ENCODE measurements around the gene VPS52. TPM values are rescaled to one million over a fixed set of nuclear protein-coding genes. Genes with fewer than 3 reads are reported as not detected.

VPS52 gene
- total RNA-seq, 1 donor from 2014 or later = 32.1 TPM

GRCh38 chr6:33211666-33212422, 59.8 kb downstream of the VPS52 start:
- no peak for DNase-seq (ENCODE audit: low read depth, low spot score)

- DNase-seq (ENCODE audit: low read depth, low spot score) = no peak
Measured at GRCh38 chr6:33211136-33211535, 60.5 kb downstream of the VPS52 start.

DNA sequence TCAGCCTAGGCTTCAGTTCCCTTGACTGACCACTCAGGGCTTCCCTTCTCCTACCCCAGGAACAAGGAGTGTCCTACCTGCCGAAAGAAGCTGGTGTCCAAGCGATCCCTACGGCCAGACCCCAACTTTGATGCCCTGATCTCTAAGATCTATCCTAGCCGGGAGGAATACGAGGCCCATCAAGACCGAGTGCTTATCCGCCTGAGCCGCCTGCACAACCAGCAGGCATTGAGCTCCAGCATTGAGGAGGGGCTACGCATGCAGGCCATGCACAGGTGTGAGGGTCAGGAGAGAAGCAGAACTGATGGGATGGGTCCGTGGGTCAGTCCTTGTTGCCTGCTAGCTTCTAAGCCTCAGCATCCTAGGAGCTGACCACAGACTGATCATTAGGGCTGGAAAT, 61.8 kb downstream of the VPS52 start:
- no peak for DNase-seq (ENCODE audit: low read depth, low spot score)

DNA sequence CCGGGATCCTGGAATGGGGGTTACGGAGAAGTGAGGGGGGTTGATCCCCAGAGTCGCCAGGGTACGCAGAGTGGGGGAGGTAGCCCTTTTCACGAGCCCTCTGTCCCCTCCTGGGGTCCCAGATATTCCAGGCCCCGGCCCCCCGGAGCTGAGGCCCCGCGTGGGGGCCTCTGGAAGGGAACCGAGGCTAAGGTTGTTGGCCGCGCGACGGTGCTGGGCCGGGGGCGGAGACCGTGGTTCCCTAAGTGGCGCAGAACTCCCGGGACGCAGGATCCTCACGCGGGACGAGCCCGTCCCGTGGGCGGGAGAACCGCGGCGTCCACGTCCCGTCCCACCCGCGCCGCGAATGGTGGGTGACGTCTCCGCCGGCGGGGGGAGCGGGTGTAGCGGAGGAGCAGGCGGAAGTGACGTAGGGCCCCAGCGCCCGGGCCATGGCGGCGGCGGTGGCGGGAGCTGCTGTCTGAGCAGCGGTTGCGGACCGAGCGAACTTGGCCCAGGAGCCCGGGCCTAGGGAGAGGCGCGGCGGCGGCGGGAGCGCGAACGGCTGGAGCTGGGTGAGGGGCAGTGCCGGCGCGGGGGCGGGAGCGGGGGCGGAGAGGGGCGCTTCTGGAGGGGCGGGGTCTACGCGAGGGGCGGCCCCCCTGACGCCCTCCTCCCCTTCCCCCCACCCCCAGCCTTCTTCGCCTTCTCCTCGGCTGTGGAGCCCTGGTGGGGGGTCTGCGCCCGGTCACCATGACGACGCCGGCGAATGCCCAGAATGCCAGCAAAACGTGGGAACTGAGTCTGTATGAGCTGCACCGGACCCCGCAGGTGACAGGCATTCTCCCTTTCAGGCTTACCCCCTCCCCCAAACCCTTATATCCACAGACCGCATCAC, 63.3 kb downstream of the VPS52 start, which contains the start of gene RING1:
TSS of gene RING1 (plus strand) at position 410 of the 877 bp plus-strand sequence. CDS start at position 733, 323 bp downstream.
- no peak for DNase-seq (ENCODE audit: low read depth, low spot score)

GRCh38 chr6:33207552-33208090, 64.1 kb downstream of the VPS52 start:
- DNase-seq (ENCODE audit: low read depth, low spot score) = no peak

DNA sequence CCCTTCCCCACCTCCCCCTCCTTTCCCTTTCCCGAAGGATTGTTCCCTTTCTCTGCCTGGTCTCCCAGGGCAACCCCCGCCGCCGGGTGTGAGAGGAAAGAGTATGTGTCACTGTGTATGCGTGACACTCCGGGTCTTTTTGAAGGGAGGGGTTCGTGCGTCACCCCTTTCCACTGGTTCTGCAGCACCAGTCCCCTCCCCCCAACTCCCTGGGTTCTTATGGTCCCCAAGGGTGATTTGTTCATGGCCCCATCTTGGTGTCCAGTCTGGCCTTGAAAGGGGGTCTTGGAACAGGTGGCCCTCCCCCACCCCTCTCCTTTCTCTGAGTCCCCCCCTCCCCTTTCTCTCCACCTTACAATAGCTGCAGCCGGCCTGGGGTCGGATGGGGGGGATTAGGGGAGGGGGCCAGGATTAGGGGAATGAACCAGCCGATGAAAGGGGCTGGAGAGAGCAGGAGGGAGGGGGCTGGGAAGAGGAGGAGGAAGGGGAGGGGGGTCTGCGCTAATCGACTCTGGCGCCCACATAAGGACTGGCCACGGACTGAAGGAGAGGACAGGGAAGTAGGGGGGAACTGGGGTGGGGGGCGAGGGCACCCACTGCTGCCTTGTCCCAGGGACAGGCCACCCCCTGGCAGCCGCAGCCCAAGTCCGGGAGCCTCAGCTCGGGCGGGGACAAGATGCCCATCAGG, 64.7 kb downstream of the VPS52 start:
- DNase-seq (ENCODE audit: low read depth, low spot score) = no peak

DNA sequence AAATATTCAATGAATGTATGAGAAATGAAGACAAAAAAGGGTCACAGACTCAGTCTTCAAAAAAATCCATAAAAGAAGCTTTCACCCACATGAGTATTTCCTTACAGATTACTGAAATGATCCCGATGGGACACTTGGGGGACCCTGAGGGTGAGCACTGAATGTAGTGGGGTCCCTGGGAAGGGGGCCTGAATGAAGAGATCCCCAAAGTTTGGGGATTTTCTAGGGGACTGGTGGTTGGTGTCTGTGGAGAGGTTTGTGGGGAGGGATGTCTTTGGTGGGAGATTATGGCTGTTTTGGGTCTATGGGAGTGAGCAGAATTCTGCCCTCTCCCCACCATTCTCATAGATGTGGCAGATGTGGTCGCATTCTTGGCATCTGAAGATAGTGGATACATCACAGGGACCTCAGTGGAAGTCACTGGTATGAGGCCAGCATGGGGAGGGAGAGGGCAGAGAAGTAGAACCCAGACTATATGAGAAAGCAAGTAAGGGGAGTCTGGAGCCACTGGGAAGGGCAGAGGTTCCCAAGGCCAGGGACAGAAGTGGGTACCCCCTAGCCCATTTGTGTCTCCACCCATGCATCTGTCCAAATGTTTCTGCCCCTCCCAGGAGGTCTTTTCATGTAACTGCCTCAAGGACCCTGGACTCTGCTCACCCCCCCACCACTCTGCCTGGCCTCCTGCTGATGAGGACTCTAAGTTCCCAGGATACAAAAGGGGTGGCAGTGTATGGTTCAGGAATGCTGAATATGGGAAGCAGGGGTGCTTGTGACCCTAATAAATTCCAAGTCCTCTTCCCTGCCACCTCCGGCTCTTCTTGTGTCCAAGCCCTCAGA, 65.4 kb downstream of the VPS52 start:
- no peak for DNase-seq (ENCODE audit: low read depth, low spot score)

GRCh38 chr6:33205191-33206026, 66.3 kb downstream of the VPS52 start:
- DNase-seq (ENCODE audit: low read depth, low spot score) = no peak

- peak; percentile 64 for DNase-seq (ENCODE audit: low read depth, low spot score)
Measured at GRCh38 chr6:33204415-33205190, 67.1 kb downstream of the VPS52 start, which contains the start of gene HSD17B8. Gene HSD17B8, plus strand, starts transcription at chr6:33204655. Its CDS starts 14 bp downstream, at chr6:33204669.

- no peak for DNase-seq (ENCODE audit: low read depth, low spot score)
Measured at GRCh38 chr6:33204165-33204414, 67.6 kb downstream of the VPS52 start.

DNA sequence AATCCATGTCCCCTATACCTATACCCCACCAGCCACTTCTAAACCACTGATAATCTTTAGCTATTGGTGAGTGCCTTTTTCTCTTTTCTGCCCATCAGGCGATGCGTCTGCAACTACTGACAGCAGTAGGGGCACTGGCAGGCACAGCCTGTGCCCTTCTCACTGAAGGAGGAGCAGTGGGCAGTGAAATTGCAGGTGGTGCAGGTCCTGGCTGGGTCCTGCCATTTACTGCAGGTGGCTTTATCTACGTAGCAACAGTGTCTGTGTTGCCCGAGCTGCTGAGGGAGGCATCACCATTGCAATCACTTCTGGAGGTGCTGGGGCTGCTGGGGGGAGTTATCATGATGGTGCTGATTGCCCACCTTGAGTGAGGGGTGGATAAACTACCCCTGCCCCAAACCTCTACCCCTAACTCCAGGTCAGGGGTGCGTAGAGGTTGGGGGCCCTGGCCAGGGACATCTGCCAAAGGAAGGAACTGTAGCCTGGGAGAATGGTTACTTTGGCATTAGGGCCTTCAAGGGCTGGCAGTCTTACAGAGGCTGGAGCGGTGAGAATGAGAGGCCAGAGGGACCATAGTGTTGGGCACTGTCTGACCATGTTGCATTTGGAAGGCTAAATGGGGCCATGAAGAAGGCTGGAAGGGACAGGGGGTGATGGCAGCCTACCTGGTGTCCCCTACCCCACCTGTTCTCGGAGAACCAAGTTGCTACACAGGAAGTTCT, 68.1 kb downstream of the VPS52 start:
- no peak for DNase-seq (ENCODE audit: low read depth, low spot score)

DNA sequence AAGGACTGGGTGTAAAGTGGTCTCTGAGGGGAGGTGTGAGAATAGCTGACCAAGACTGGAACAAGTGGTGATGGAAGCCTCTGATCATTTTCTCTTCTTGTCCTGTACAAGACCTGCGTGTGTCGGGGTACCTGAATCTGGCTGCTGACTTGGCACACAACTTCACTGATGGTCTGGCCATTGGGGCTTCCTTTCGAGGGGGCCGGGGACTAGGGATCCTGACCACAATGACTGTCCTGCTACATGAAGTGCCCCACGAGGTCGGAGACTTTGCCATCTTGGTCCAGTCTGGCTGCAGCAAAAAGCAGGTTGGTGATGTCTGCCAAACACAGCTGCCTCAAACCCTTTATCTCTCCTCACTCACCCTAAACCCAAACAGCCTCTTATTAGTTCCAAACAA, 68.9 kb downstream of the VPS52 start:
- DNase-seq (ENCODE audit: low read depth, low spot score) = no peak

- DNase-seq (ENCODE audit: low read depth, low spot score) = no peak
Measured at GRCh38 chr6:33201935-33202334, 69.7 kb downstream of the VPS52 start.

DNA sequence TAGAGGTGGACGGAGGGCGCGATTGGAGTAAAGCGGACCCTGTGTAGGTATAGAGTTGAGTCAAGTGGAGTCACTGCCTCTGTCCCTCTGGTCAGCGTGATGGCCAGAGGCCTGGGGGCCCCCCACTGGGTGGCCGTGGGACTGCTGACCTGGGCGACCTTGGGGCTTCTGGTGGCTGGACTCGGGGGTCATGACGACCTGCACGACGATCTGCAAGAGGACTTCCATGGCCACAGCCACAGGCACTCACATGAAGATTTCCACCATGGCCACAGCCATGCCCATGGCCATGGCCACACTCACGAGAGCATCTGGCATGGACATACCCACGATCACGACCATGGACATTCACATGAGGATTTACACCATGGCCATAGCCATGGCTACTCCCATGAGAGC, 70.5 kb downstream of the VPS52 start:
- no peak for DNase-seq (ENCODE audit: low read depth, low spot score)

Data from pulmonary artery endothelial cell (primary cell).